Neuronal stem cell (in vitro differentiated cells): ENCODE measurements around the gene HOMEZ.

Source experiments
- DNase-seq: peaks from one replicate; pipeline ENCODE4 v3.0.0-alpha.2; 2013; ENCODE audit warnings: low spot score
- H2AFZ ChIP-seq: one replicate; pipeline ENCODE4 v1.6.1; 2013; ENCODE audit warnings: mild to moderate bottlenecking, low read length, inconsistent platforms
- H2AK5ac ChIP-seq: 2 replicates; pipeline ENCODE4 v1.6.1; 2013; ENCODE audit warnings: low read depth, mild to moderate bottlenecking, inconsistent platforms, low read length, moderate library complexity, mixed read lengths
- H2BK120ac ChIP-seq: 2 replicates; pipeline ENCODE4 v1.6.1; 2013; ENCODE audit warnings: low read depth, mild to moderate bottlenecking, inconsistent platforms, low read length, moderate library complexity, mixed read lengths
- H2BK12ac ChIP-seq: one replicate; pipeline ENCODE4 v1.6.1; 2013; ENCODE audit warnings: low read length, inconsistent platforms
- H2BK15ac ChIP-seq: 2 replicates; pipeline ENCODE4 v1.6.1; 2013; ENCODE audit warnings: mild to moderate bottlenecking, low read length, inconsistent platforms, mixed read lengths
- H2BK5ac ChIP-seq: one replicate; pipeline ENCODE4 v1.6.1; 2013; ENCODE audit warnings: inconsistent platforms, mild to moderate bottlenecking, low read length, moderate library complexity
- H3K14ac ChIP-seq: one replicate; pipeline ENCODE4 v1.6.1; 2013; ENCODE audit warnings: low read length, inconsistent platforms
- H3K18ac ChIP-seq: 2 replicates; pipeline ENCODE4 v1.6.1; 2013; ENCODE audit warnings: low read length, inconsistent platforms
- H3K23ac ChIP-seq: 2 replicates; pipeline ENCODE4 v1.6.1; 2013; ENCODE audit warnings: low read depth, mild to moderate bottlenecking, mixed read lengths, low read length, inconsistent platforms; ENCODE audit not compliant: poor library complexity
- H3K27ac ChIP-seq: replicated peaks from 3 replicates; pipeline ENCODE4 v1.5.1; 2013; ENCODE audit warnings: low read length, inconsistent platforms
- H3K27me3 ChIP-seq, 3 experiments: 2 replicates each; pipeline ENCODE4 v1.6.1; 2013; ENCODE audit warnings: low read length in 3 of 3, mild to moderate bottlenecking in 2 of 3, inconsistent platforms in 1 of 3, low read depth in 1 of 3, mixed read lengths in 1 of 3, moderate library complexity in 1 of 3; ENCODE audit not compliant: control insufficient read depth in 3 of 3, insufficient read depth in 3 of 3
- H3K36me3 ChIP-seq, 2 donors: replicated peaks in 1 of 2; 2 replicates each; pipeline ENCODE4 v1.6.1; 2013; ENCODE audit warnings: low read length in 2 of 2; ENCODE audit not compliant: control insufficient read depth in 2 of 2, insufficient read depth in 2 of 2
- H3K4ac ChIP-seq: 2 replicates; pipeline ENCODE4 v1.6.1; 2013; ENCODE audit warnings: inconsistent platforms, mild to moderate bottlenecking, low read length, moderate library complexity
- H3K4me1 ChIP-seq, 2 donors: 1 replicate in 1 of 2; 2 replicates in 1 of 2; pipeline ENCODE4 v1.6.1; 2013; ENCODE audit warnings: low read length in 2 of 2, low read depth in 1 of 2; ENCODE audit not compliant: control insufficient read depth in 2 of 2, insufficient read depth in 1 of 2
- H3K4me2 ChIP-seq: one replicate; pipeline ENCODE4 v1.6.1; 2013; ENCODE audit warnings: mild to moderate bottlenecking, low read length, inconsistent platforms; ENCODE audit not compliant: insufficient read depth, poor library complexity, severe bottlenecking
- H3K4me3 ChIP-seq, 2 donors: 2 replicates each; pipeline ENCODE4 v1.5.1; 2013; ENCODE audit warnings: low read length in 2 of 2, mild to moderate bottlenecking in 2 of 2, inconsistent platforms in 1 of 2, moderate library complexity in 1 of 2
- H3K79me1 ChIP-seq: one replicate; pipeline ENCODE4 v1.6.1; 2013; ENCODE audit warnings: low read depth, mild to moderate bottlenecking, inconsistent platforms, low read length, moderate library complexity
- H3K9ac ChIP-seq: one replicate; pipeline ENCODE4 v1.6.1; 2013; ENCODE audit warnings: mild to moderate bottlenecking, low read depth, low read length, inconsistent platforms; ENCODE audit not compliant: poor library complexity
- H3K9me3 ChIP-seq, 2 donors: replicated peaks in 1 of 2; 2 replicates each; pipeline versions ENCODE3 to v1.6.1; 2013; ENCODE audit warnings: low read length in 2 of 2, mild to moderate bottlenecking in 2 of 2, inconsistent platforms in 1 of 2, low read depth in 1 of 2, mixed read lengths in 1 of 2, moderate library complexity in 1 of 2; ENCODE audit not compliant: control insufficient read depth in 2 of 2, insufficient read depth in 1 of 2
- H4K8ac ChIP-seq: one replicate; pipeline ENCODE4 v1.6.1; 2013; ENCODE audit warnings: low read depth, mild to moderate bottlenecking, inconsistent platforms, low read length, moderate library complexity
- H4K91ac ChIP-seq: one replicate; pipeline ENCODE4 v1.6.1; 2013; ENCODE audit warnings: low read length, low read depth, mild to moderate bottlenecking, inconsistent platforms; ENCODE audit not compliant: poor library complexity
- WGBS, 2 donors: extraction: QIAGEN DNeasy Blood & Tissue Kit; methylation state at CpG; one replicate each; pipeline ENCODE4 v1.1.7; 2013; ENCODE audit warnings: missing lambda C conversion rate in 2 of 2, mixed read lengths in 1 of 2; ENCODE audit not compliant: insufficient read length in 2 of 2, insufficient replicate concordance in 1 of 2; ENCODE audit errors: extremely low coverage in 2 of 2; 5-methylcytosine and 5-hydroxymethylcytosine counted together

Gene HOMEZ

DNA sequence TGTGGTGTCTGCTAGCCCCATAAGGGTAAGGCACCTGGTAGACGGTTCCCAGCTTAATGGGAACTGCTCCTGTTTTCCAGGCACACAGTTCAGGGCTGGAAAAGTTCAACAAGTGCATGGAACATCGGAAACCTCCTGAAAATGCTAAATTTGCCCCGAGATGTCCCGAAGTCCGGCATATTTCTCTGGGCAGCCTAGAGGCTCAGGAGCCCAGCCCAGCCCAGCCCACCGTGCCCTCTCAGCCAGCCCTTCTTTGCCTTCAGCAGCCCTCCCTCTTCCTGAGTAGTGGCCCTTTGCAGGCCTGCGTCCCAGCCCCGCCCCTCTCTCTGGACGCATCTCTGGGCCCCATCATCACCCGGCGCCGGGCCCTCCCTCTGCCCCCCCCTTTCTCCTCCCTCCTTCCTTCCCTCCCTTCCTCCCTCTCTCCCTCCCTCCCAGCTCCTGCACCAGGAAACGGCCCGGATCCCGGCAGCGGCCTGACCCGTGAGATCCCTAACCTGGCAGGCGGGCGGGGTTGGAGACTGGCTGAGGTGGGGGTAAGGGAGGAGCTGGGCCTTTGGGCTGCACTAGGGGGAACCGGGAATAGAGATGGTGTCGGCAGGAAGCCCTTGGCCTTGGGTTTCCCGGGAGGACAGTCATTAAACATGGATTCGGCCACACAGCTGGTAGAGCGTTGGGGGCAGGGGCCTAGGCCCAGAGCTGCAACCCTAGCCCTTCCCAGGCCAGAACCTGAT, 20.6 kb upstream of the HOMEZ start, which contains the start of gene BCL2L2:
TSS of gene BCL2L2 (plus strand) at position 422 of the 734 bp plus-strand sequence. CDS start 935 bp downstream, outside the sequence.
- no peak within 1 kb of the TSS for H2BK15ac ChIP-seq
- H3K9ac ChIP-seq = peak within 1 kb of the TSS; percentile 78
- peak within 1 kb of the TSS; percentile 20 for H2AK5ac ChIP-seq
- H3K27me3 ChIP-seq = no peaks in the 10 kb centered on the region
- peak within 1 kb of the TSS; percentile 82 for H2AFZ ChIP-seq
- no peak within 1 kb of the TSS for H4K91ac ChIP-seq
- peak within 1 kb of the TSS; percentile 63 for H2BK5ac ChIP-seq
- no peak within 1 kb of the TSS for H3K14ac ChIP-seq
- no peak within 1 kb of the TSS for H2BK12ac ChIP-seq
- H3K23ac ChIP-seq = peak within 1 kb of the TSS; percentile 5
- H3K36me3 ChIP-seq = peaks cover 21 to 45% of the 10 kb centered on the region in 2 donors
- no peak within 1 kb of the TSS for H3K4ac ChIP-seq
- H3K4me1 ChIP-seq = peaks cover 5 to 7% of the 10 kb centered on the region in 2 donors
- H3K4me2 ChIP-seq = peak within 1 kb of the TSS; percentile 69
- peaks cover 0 to 2% of the 10 kb centered on the region in 2 donors for H3K9me3 ChIP-seq
- DNase-seq = peak; percentile 86
- H4K8ac ChIP-seq = no peak within 1 kb of the TSS
- WGBS, 2 donors = no CpG with 5 or more reads among the region's 24 CpGs
- H3K18ac ChIP-seq = peak within 1 kb of the TSS; percentile 33
- peaks cover 7% of the 10 kb centered on the region for H3K79me1 ChIP-seq
- peak within 1 kb of the TSS; percentile 82 to 89 for H3K4me3 ChIP-seq
- H2BK120ac ChIP-seq = no peak within 1 kb of the TSS
- H3K27ac ChIP-seq = peak within 1 kb of the TSS; percentile 86

DNA sequence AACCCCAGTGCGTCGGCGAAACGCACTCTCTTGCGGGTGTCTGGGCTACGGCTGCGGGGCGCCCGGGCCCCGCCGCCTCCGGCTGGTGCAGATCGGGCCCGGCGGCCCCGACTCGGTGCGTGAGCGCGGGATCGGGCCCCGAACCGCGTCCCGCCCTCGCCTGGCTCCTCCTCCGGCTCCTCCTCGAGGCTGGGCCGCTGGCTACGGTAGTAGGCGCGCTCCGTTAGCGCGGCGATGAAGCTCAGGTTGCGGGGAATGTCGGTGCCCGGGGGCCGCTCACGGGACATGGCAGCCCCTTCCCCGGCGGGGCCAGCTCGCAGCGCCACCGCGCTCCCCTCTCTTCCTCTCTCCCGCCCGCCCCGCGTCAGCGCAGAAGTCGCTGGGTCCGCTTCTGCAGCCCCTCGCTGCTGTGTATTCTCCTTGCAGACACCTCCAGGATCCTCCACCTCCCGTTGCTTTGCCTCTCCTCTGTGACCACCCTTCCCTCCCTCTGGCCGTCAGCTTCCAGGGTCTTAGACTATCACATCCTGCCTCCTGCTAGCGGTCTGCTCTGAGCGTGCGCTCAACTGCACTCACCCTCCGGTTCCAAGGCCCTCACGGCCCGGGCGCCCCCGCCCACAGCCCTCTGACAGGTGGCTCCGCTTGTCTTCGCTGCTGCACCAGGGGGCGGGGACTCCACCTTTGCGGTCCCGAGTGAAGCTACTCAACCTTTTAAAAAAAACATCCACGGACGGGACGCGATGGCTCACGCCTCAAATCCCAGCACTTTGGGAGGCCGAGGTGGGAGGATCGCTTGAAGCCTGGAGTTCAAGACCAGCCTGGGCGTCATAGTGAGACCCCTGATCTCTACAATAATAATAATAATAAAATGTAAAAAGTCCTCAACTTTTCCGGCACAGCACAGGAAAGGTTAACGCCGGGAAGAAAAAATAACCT, 16.6 kb upstream of the HOMEZ start, which contains the start of gene PPP1R3E:
TSS of gene PPP1R3E (minus strand) at position 570 of the 936 bp plus-strand sequence. CDS start at position 287, 283 bp downstream.
- peak; percentile 61 for DNase-seq
- no peaks in the 10 kb centered on the region for H3K9me3 ChIP-seq

DNA sequence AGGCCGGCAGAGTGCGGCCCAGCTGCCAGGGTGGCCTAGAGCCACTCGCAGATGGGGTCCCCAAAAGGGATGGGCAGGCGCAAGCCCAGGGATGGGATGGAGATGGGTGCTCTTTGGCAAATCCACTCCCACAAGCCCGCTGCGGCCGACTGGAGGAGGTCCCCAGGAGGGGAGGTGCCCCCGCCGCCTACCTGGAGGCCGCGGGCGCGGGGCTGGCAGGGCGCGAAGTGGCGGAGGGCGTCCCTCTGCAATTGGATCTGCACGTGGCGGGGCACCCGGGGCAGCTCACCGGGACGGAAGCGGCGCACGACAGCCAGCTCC, 16.0 kb upstream of the HOMEZ start:
- Histone ChIP-seq H3K36me3 (peaks cover 3 to 24% of the 10 kb centered on the region in 2 donors), H3K18ac (peak overlapping the region; percentile 94), H3K4me2 (peak overlapping the region; percentile 91), H3K9ac (peak overlapping the region; percentile 88), H3K23ac (peak overlapping the region; percentile 69), H2BK5ac (peak overlapping the region; percentile 49), H2BK15ac (peak overlapping the region; percentile 42), H2BK120ac (no peak overlapping the region), H3K27ac (peak overlapping the region; percentile 85), H3K27me3 (no peaks in the 10 kb centered on the region), H3K4me3 (peak overlapping the region; percentile 61 to 83), H3K9me3 (no peaks in the 10 kb centered on the region), H3K14ac (no peak overlapping the region), H2BK12ac (no peak overlapping the region), H4K91ac (no peak overlapping the region), H2AFZ (peak overlapping the region; percentile 97), H4K8ac (no peak overlapping the region), H3K79me1 (no peaks in the 10 kb centered on the region), H3K4ac (no peak overlapping the region), H3K4me1 (peaks cover 3 to 6% of the 10 kb centered on the region in 2 donors), H2AK5ac (peak overlapping the region; percentile 13)
- no CpG with 5 or more reads among the region's 25 CpGs for WGBS, 2 donors
- no peak for DNase-seq

More for the DNA sequence above, 16.6 kb upstream of the HOMEZ start, which contains the start of gene PPP1R3E:
- Histone ChIP-seq H3K18ac (peak within 1 kb of the TSS; percentile 94), H2AFZ (peak within 1 kb of the TSS; percentile 97), H3K27ac (peak within 1 kb of the TSS; percentile 85), H2BK120ac (no peak within 1 kb of the TSS), H3K23ac (peak within 1 kb of the TSS; percentile 83), H3K9ac (peak within 1 kb of the TSS; percentile 88), H3K36me3 (peaks cover 3 to 22% of the 10 kb centered on the region in 2 donors), H3K14ac (peak within 1 kb of the TSS; percentile 58), H4K8ac (no peak within 1 kb of the TSS), H3K4ac (no peak within 1 kb of the TSS), H2BK5ac (peak within 1 kb of the TSS; percentile 49), H3K4me1 (peaks cover 5 to 11% of the 10 kb centered on the region in 2 donors), H2BK15ac (peak within 1 kb of the TSS; percentile 42), H3K27me3 (no peaks in the 10 kb centered on the region), H3K79me1 (no peaks in the 10 kb centered on the region), H3K4me2 (peak within 1 kb of the TSS; percentile 91), H2BK12ac (no peak within 1 kb of the TSS), H3K4me3 (peak within 1 kb of the TSS; percentile 61 to 83), H4K91ac (no peak within 1 kb of the TSS), H2AK5ac (peak within 1 kb of the TSS; percentile 13)
- no CpG with 5 or more reads among the region's 81 CpGs for WGBS, 2 donors
